IPS DF 6.9 (cell line): Measurements from ENCODE around the gene PLPP6.
A peak's percentile ranks its signal among the peaks of the same experiment; 100 is the strongest.

Source experiments
- DNase-seq: peaks from one replicate; pipeline ENCODE4 v3.0.0-alpha.2; 2013; ENCODE audit warnings: low read depth, low spot score
- H3K27ac ChIP-seq: one replicate; pipeline ENCODE4 v1.5.1; 2013; ENCODE audit warnings: low read length, control low read depth
- H3K27me3 ChIP-seq: 2 replicates; pipeline ENCODE4 v1.6.1; 2013; ENCODE audit warnings: mild to moderate bottlenecking, low read length; ENCODE audit not compliant: control insufficient read depth, insufficient read depth
- H3K36me3 ChIP-seq: 2 replicates; pipeline ENCODE4 v1.6.1; 2013; ENCODE audit warnings: low read length; ENCODE audit not compliant: control insufficient read depth, insufficient read depth
- H3K4me1 ChIP-seq: 2 replicates; pipeline ENCODE4 v1.6.1; 2013; ENCODE audit warnings: low read length; ENCODE audit not compliant: control insufficient read depth, insufficient read depth
- H3K4me3 ChIP-seq: 2 replicates; pipeline ENCODE4 v1.5.1; 2013; ENCODE audit warnings: mild to moderate bottlenecking, low read length
- H3K9me3 ChIP-seq: 2 replicates; pipeline ENCODE4 v1.6.1; 2013; ENCODE audit warnings: low read length, inconsistent platforms; ENCODE audit not compliant: control insufficient read depth, insufficient read depth
- WGBS: extraction: QIAGEN DNeasy Blood & Tissue Kit; methylation state at CpG from one replicate; pipeline ENCODE4 v1.1.7; 2013; ENCODE audit warnings: mixed read lengths, missing lambda C conversion rate; ENCODE audit not compliant: insufficient read length, insufficient coverage; 5-methylcytosine and 5-hydroxymethylcytosine counted together

PLPP6 gene

GRCh38 chr9:4674783-4675182 is 12.7 kb downstream of the PLPP6 start:
- H3K4me1 ChIP-seq = no peaks in the 10 kb centered on the region; the same call in none of the 2 replicates
- no peak for DNase-seq

GRCh38 chr9:4677392-4677791 is 15.3 kb downstream of the PLPP6 start:
- Histone ChIP-seq H3K36me3 (no peaks in the 10 kb centered on the region), H3K4me3 (no peak overlapping the region), H3K27ac (no peak overlapping the region), H3K4me1 (peaks cover 1% of the 10 kb centered on the region), H3K27me3 (no peaks in the 10 kb centered on the region), H3K9me3 (no peaks in the 10 kb centered on the region)
- no CpG with 5 or more reads among the region's 3 CpGs for WGBS
- no peak for DNase-seq

More at GRCh38 chr9:4674783-4675182, 12.7 kb downstream of the PLPP6 start:
- H3K4me3 ChIP-seq = no peak overlapping the region
- no peaks in the 10 kb centered on the region for H3K36me3 ChIP-seq
- no peaks in the 10 kb centered on the region for H3K27me3 ChIP-seq
- no peaks in the 10 kb centered on the region for H3K9me3 ChIP-seq
- no peak overlapping the region for H3K27ac ChIP-seq

GRCh38 chr9:4678679-4679267 is 16.7 kb downstream of the PLPP6 start:
- H3K9me3 ChIP-seq = no peaks in the 10 kb centered on the region
- no peaks in the 10 kb centered on the region for H3K27me3 ChIP-seq
- no peaks in the 10 kb centered on the region for H3K36me3 ChIP-seq
- peak overlapping the region; percentile 66 for H3K4me3 ChIP-seq
- no peak for DNase-seq
- no CpG with 5 or more reads among the region's 16 CpGs for WGBS
- H3K4me1 ChIP-seq = peaks cover 1% of the 10 kb centered on the region; the same call in 1 of the 2 replicates
- H3K27ac ChIP-seq = peak overlapping the region; percentile 71

- H3K9me3 ChIP-seq = no peaks in the 10 kb centered on the region
- H3K27me3 ChIP-seq = no peaks in the 10 kb centered on the region
- DNase-seq = peak; percentile 84
- H3K4me1 ChIP-seq = peaks cover 1% of the 10 kb centered on the region; the same call in 1 of the 2 replicates
- H3K27ac ChIP-seq = peak within 1 kb of the TSS; percentile 71
- no peaks in the 10 kb centered on the region for H3K36me3 ChIP-seq
- WGBS = no CpG with 5 or more reads among the region's 66 CpGs
- peak within 1 kb of the TSS; percentile 66 for H3K4me3 ChIP-seq
Observed at GRCh38 chr9:4679268-4680172, 17.4 kb downstream of the PLPP6 start, which contains the start of gene CDC37L1. Gene CDC37L1 (plus strand): TSS chr9:4679569. CDS start chr9:4679768, 199 bp downstream.

GRCh38 chr9:4680173-4680525 is 18.1 kb downstream of the PLPP6 start:
- peaks cover 1% of the 10 kb centered on the region; the same call in 1 of the 2 replicates for H3K4me1 ChIP-seq
- no CpG with 5 or more reads among the region's 10 CpGs for WGBS

GRCh38 chr9:4680750-4681149 is 18.7 kb downstream of the PLPP6 start:
- no peak for DNase-seq
- no CpG with 5 or more reads among the region's 2 CpGs for WGBS

More at GRCh38 chr9:4680173-4680525, 18.1 kb downstream of the PLPP6 start:
- Histone ChIP-seq H3K27me3 (no peaks in the 10 kb centered on the region), H3K4me3 (peak overlapping the region; percentile 66), H3K27ac (no peak overlapping the region), H3K36me3 (peaks cover 2% of the 10 kb centered on the region; the same call in 1 of the 2 replicates), H3K9me3 (no peaks in the 10 kb centered on the region)
- DNase-seq = no peak

GRCh38 chr9:4684820-4685219 is 22.7 kb downstream of the PLPP6 start:
- no peak for DNase-seq
- H3K36me3 ChIP-seq = peaks cover 7% of the 10 kb centered on the region; the same call in 1 of the 2 replicates
- no peak overlapping the region for H3K4me3 ChIP-seq
- WGBS = no CpG with 5 or more reads among the region's 4 CpGs
- no peaks in the 10 kb centered on the region for H3K27me3 ChIP-seq
- H3K27ac ChIP-seq = no peak overlapping the region
- H3K4me1 ChIP-seq = peaks cover 1% of the 10 kb centered on the region; the same call in 1 of the 2 replicates
- H3K9me3 ChIP-seq = no peaks in the 10 kb centered on the region

More at GRCh38 chr9:4680750-4681149, 18.7 kb downstream of the PLPP6 start:
- H3K27ac ChIP-seq = no peak overlapping the region
- no peak overlapping the region; the same call in 1 of the 2 replicates for H3K4me3 ChIP-seq
- H3K4me1 ChIP-seq = peaks cover 1% of the 10 kb centered on the region; the same call in 1 of the 2 replicates
- no peaks in the 10 kb centered on the region for H3K9me3 ChIP-seq
- H3K36me3 ChIP-seq = peaks cover 3% of the 10 kb centered on the region; the same call in 1 of the 2 replicates
- H3K27me3 ChIP-seq = no peaks in the 10 kb centered on the region

- Histone ChIP-seq H3K36me3 (peaks cover 7% of the 10 kb centered on the region; the same call in 1 of the 2 replicates), H3K27ac (no peak overlapping the region), H3K9me3 (no peaks in the 10 kb centered on the region), H3K4me1 (no peaks in the 10 kb centered on the region), H3K27me3 (no peaks in the 10 kb centered on the region), H3K4me3 (no peak overlapping the region)
- no peak for DNase-seq
- no CpG with 5 or more reads among the region's 4 CpGs for WGBS
Observed at GRCh38 chr9:4686112-4686511, 24.0 kb downstream of the PLPP6 start.

- DNase-seq = no peak
- Histone ChIP-seq H3K9me3 (no peaks in the 10 kb centered on the region), H3K4me3 (no peak overlapping the region), H3K4me1 (no peaks in the 10 kb centered on the region), H3K27ac (no peak overlapping the region), H3K27me3 (no peaks in the 10 kb centered on the region), H3K36me3 (peaks cover 7% of the 10 kb centered on the region; the same call in 1 of the 2 replicates)
- WGBS = no CpG with 5 or more reads among the region's 1 CpG
Observed at GRCh38 chr9:4686584-4686983, 24.5 kb downstream of the PLPP6 start.

- no peaks in the 10 kb centered on the region for H3K9me3 ChIP-seq
- H3K4me1 ChIP-seq = no peaks in the 10 kb centered on the region
- no peaks in the 10 kb centered on the region for H3K27me3 ChIP-seq
- DNase-seq = no peak
- no CpG with 5 or more reads among the region's 2 CpGs for WGBS
- H3K36me3 ChIP-seq = peaks cover 7% of the 10 kb centered on the region; the same call in 1 of the 2 replicates
- no peak overlapping the region for H3K27ac ChIP-seq
- no peak overlapping the region for H3K4me3 ChIP-seq
Observed at GRCh38 chr9:4689021-4689420, 26.9 kb downstream of the PLPP6 start.
